ENCODE results near the gene CAPN2. TPM values are rescaled to one million over a fixed set of nuclear protein-coding genes. Genes with fewer than 3 reads are reported as not detected.

The CAPN2 gene
- total and polyA plus RNA-seq, 2 experiments from 2014 or later: 8.4 to 17.8 TPM

DNA sequence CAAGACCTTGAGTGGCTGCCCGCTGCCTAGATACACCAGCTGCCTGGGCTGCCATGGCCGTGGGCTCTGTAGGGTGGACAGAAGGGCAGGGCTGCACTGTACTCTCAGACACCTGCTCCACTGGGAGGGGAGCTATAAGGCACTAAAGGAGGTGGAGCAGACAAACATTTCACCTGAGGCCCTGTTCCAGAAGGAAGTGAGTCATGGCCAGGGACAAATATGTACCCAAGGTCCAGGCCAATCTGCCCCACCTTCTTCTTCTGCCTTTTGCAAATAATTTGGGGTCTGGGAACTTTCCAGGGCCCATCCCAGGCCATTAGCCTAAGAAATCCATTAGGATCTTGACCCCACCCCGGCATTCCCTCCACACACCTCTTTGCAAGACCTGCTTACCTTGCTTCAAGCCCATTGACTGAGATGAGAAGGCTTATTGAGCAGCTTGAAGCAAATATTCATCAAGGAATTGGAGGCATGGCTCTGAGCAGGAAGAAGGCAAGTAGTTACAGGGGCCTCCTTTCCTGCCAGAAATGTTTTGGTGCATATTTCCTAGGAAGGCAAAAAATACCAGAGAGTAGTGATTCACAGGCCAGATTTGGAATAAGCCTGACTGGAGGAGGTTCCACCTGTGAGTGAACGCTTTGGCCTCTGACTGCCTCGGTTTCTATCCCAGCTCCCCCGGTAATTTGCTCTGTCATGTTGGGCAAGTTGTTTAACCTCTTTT is 46.6 kb upstream of the CAPN2 start, which contains the start of gene CAPN8:
Gene CAPN8, minus strand, starts transcription at position 110 of the 721 bp plus-strand sequence. Its CDS starts 55 bp downstream, at position 55.
- TF ChIP-seq JUNB (IDR thresholded peaks at IDR 0.05; ENCODE audit: unreplicated experiment) (no peak), CREB1 (CRISPR knock-in tag; IDR thresholded peaks at IDR 0.05; ENCODE audit: low read depth) (no peak), STAT1 (IDR thresholded peaks at IDR 0.05; ENCODE audit: unreplicated experiment) (no peak), ZNF114 (CRISPR knock-in tag; IDR thresholded peaks at IDR 0.05) (no peak), EZH2phosphoT487 (IDR thresholded peaks at IDR 0.05; ENCODE audit: unreplicated experiment) (no peak), ZNF331 (CRISPR knock-in tag; IDR thresholded peaks at IDR 0.05; ENCODE audit: low read depth) (no peak), EZH2 (IDR thresholded peaks at IDR 0.05; ENCODE audit: low read depth, unreplicated experiment) (no peak), NANOG (IDR thresholded peaks at IDR 0.05; ENCODE audit: borderline replicate concordance) (no peak), ETS1 (IDR thresholded peaks at IDR 0.05) (no peak), ZNF462 (CRISPR knock-in tag; IDR thresholded peaks at IDR 0.05) (no peak), POLR2AphosphoS5 (IDR thresholded peaks at IDR 0.05; ENCODE audit: low read depth) (no peak)
- TF ChIP-seq, protein P1, sequence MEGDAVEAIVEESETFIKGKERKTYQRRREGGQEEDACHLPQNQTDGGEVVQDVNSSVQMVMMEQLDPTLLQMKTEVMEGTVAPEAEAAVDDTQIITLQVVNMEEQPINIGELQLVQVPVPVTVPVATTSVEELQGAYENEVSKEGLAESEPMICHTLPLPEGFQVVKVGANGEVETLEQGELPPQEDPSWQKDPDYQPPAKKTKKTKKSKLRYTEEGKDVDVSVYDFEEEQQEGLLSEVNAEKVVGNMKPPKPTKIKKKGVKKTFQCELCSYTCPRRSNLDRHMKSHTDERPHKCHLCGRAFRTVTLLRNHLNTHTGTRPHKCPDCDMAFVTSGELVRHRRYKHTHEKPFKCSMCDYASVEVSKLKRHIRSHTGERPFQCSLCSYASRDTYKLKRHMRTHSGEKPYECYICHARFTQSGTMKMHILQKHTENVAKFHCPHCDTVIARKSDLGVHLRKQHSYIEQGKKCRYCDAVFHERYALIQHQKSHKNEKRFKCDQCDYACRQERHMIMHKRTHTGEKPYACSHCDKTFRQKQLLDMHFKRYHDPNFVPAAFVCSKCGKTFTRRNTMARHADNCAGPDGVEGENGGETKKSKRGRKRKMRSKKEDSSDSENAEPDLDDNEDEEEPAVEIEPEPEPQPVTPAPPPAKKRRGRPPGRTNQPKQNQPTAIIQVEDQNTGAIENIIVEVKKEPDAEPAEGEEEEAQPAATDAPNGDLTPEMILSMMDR (conservative IDR thresholded peaks at IDR 0.05; ENCODE audit: low read depth in 2 of 2): no peak
- TF ChIP-seq, protein P2, sequence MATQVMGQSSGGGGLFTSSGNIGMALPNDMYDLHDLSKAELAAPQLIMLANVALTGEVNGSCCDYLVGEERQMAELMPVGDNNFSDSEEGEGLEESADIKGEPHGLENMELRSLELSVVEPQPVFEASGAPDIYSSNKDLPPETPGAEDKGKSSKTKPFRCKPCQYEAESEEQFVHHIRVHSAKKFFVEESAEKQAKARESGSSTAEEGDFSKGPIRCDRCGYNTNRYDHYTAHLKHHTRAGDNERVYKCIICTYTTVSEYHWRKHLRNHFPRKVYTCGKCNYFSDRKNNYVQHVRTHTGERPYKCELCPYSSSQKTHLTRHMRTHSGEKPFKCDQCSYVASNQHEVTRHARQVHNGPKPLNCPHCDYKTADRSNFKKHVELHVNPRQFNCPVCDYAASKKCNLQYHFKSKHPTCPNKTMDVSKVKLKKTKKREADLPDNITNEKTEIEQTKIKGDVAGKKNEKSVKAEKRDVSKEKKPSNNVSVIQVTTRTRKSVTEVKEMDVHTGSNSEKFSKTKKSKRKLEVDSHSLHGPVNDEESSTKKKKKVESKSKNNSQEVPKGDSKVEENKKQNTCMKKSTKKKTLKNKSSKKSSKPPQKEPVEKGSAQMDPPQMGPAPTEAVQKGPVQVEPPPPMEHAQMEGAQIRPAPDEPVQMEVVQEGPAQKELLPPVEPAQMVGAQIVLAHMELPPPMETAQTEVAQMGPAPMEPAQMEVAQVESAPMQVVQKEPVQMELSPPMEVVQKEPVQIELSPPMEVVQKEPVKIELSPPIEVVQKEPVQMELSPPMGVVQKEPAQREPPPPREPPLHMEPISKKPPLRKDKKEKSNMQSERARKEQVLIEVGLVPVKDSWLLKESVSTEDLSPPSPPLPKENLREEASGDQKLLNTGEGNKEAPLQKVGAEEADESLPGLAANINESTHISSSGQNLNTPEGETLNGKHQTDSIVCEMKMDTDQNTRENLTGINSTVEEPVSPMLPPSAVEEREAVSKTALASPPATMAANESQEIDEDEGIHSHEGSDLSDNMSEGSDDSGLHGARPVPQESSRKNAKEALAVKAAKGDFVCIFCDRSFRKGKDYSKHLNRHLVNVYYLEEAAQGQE (IDR thresholded peaks at IDR 0.05; ENCODE audit: unreplicated experiment): no peak
- Histone ChIP-seq H3F3A (replicated peaks; ENCODE audit: low read depth) (no peaks in the 10 kb centered on the region), H3K27ac (ENCODE audit: low read depth) (no peak within 1 kb of the TSS), H2AFZ (no peak within 1 kb of the TSS), H3K4me1 (ENCODE audit: insufficient read depth) (peaks cover 9% of the 10 kb centered on the region), H3K4me3 (no peak within 1 kb of the TSS), H3K79me2 (replicated peaks; ENCODE audit: insufficient read depth) (no peaks in the 10 kb centered on the region), H3K36me3 (ENCODE audit: insufficient read depth) (no peaks in the 10 kb centered on the region), H3K9me2 (ENCODE audit: insufficient read depth) (no peaks in the 10 kb centered on the region), H4K20me1 (replicated peaks; ENCODE audit: insufficient read depth) (no peaks in the 10 kb centered on the region), H3K27me3 (ENCODE audit: insufficient read depth) (no peaks in the 10 kb centered on the region), H3K4me2 (no peak within 1 kb of the TSS)
- ATAC-seq (no peak), DNase-seq (ENCODE audit: low spot score) (no peak)
- no peak within 1 kb of the TSS for H3K4me3 Mint-ChIP-seq
- no peaks in the 10 kb centered on the region for H3K9me3 Mint-ChIP-seq
- H3K36me3 Mint-ChIP-seq (ENCODE audit: low read depth): no peaks in the 10 kb centered on the region
- no peak within 1 kb of the TSS for H3K27ac Mint-ChIP-seq
- H3K4me1 Mint-ChIP-seq: peaks cover 5% of the 10 kb centered on the region
- peaks cover 3% of the 10 kb centered on the region for H3K27me3 Mint-ChIP-seq (ENCODE audit: insufficient read depth, low read depth, poor library complexity)
